IMR-90 (cell line): ENCODE results near the gene SKIL. TPM values are rescaled to one million over a fixed set of nuclear protein-coding genes. Genes with fewer than 3 reads are reported as not detected.

Experiments
- ATAC-seq: fragments of 200-7000 bp; cut with Tn5 transposase; 2 replicates; pipeline ENCODE4 v1.9.1; 2020; ENCODE audit warnings: low read depth, mild to moderate bottlenecking, moderate library complexity
- BruUV-seq: library from RNA; stranded (reverse); fragments of 400-500 nt; replicated peaks from 2 replicates; lab custom pipeline; 2021; lab: Mats Ljungman, UMichigan
- CTCF ChIA-PET: fragments of 300-600 bp; formaldehyde crosslinking; extraction: SDS; loops from one replicate; lab custom pipeline; 2021; ENCODE audit warnings: antibody characterized with exemption; lab: Yijun Ruan, JAX
- POLR2A ChIA-PET: fragments of 300-600 bp; sonication (Branson Sonifier 250); formaldehyde crosslinking; loops from one replicate; lab custom pipeline; 2022; ENCODE audit warnings: antibody characterized with exemption; ENCODE audit not compliant: unreplicated experiment; lab: Charles Lee
- DNase-seq: peaks from one replicate; pipeline ENCODE4 v3.0.0; 2013
- H2AFZ ChIP-seq: replicated peaks from 2 replicates; pipeline ENCODE3; 2013; ENCODE audit warnings: low read length, mild to moderate bottlenecking; ENCODE audit not compliant: poor library complexity
- H2AK5ac ChIP-seq: 2 replicates; pipeline ENCODE4 v1.6.1; 2013; ENCODE audit warnings: low read depth, low read length, inconsistent platforms
- H2AK9ac ChIP-seq: replicated peaks from 2 replicates; pipeline ENCODE3; 2013; ENCODE audit warnings: mild to moderate bottlenecking, low read depth, low read length, moderate library complexity; ENCODE audit not compliant: poor library complexity
- H2BK120ac ChIP-seq: 2 replicates; pipeline ENCODE4 v1.6.1; 2013; ENCODE audit warnings: low read depth, low read length, inconsistent platforms
- H2BK15ac ChIP-seq: 3 replicates; pipeline ENCODE4 v1.6.1; 2013; ENCODE audit warnings: low read depth, low read length, inconsistent platforms
- H2BK20ac ChIP-seq: 2 replicates; pipeline ENCODE4 v1.6.1; 2013; ENCODE audit warnings: low read depth, mild to moderate bottlenecking, inconsistent platforms, low read length, moderate library complexity
- H2BK5ac ChIP-seq: 2 replicates; pipeline ENCODE4 v1.6.1; 2013; ENCODE audit warnings: mild to moderate bottlenecking, low read depth, low read length, inconsistent platforms; ENCODE audit not compliant: poor library complexity, severe bottlenecking
- H3K14ac ChIP-seq: replicated peaks from 2 replicates; pipeline ENCODE4 v1.6.1; 2013; ENCODE audit warnings: low read depth, low read length, inconsistent platforms
- H3K18ac ChIP-seq: 2 replicates; pipeline ENCODE4 v1.6.1; 2013; ENCODE audit warnings: low read depth, low read length, control low read depth
- H3K23ac ChIP-seq: 2 replicates; pipeline ENCODE4 v1.6.1; 2013; ENCODE audit warnings: low read depth, low read length, inconsistent platforms
- H3K27ac ChIP-seq: 2 replicates; pipeline ENCODE4 v1.5.1; 2013; ENCODE audit warnings: mild to moderate bottlenecking, control low read depth, low read length; ENCODE audit not compliant: insufficient read depth
- H3K27me3 ChIP-seq: 2 replicates; pipeline ENCODE4 v1.6.1; 2013; ENCODE audit warnings: low read length; ENCODE audit not compliant: control insufficient read depth, insufficient read depth
- H3K36me3 ChIP-seq: 2 replicates; pipeline ENCODE4 v1.6.1; 2013; ENCODE audit warnings: low read length, mixed read lengths; ENCODE audit not compliant: control insufficient read depth, insufficient read depth
- H3K4ac ChIP-seq: 2 replicates; pipeline ENCODE4 v1.6.1; 2013; ENCODE audit warnings: low read depth, low read length, inconsistent platforms
- H3K4me1 ChIP-seq: 2 replicates; pipeline ENCODE4 v1.6.1; 2013; ENCODE audit warnings: low read length, mixed read lengths; ENCODE audit not compliant: control insufficient read depth, insufficient read depth
- H3K4me2 ChIP-seq: 2 replicates; pipeline ENCODE4 v1.6.1; 2013; ENCODE audit warnings: low read depth, mild to moderate bottlenecking, control low read depth, low read length, moderate library complexity
- H3K4me3 ChIP-seq: 2 replicates; pipeline ENCODE4 v1.5.1; 2013; ENCODE audit warnings: low read depth, mild to moderate bottlenecking, control low read depth, low read length, moderate library complexity; ENCODE audit not compliant: insufficient read depth
- H3K56ac ChIP-seq: 2 replicates; pipeline ENCODE4 v1.6.1; 2013; ENCODE audit warnings: low read length, inconsistent platforms; ENCODE audit not compliant: insufficient read depth; ENCODE audit errors: extremely low read depth
- H3K79me1 ChIP-seq, 2 experiments: 2 replicates each; pipeline ENCODE4 v1.6.1; 2013; ENCODE audit warnings: low read length in 2 of 2, inconsistent platforms in 1 of 2, low read depth in 1 of 2
- H3K9ac ChIP-seq: 2 replicates; pipeline ENCODE4 v1.6.1; 2013; ENCODE audit warnings: low read depth, low read length, control low read depth
- H3K9me1 ChIP-seq: 2 replicates; pipeline ENCODE4 v1.6.1; 2013; ENCODE audit warnings: low read length, inconsistent platforms; ENCODE audit not compliant: insufficient read depth
- H3K9me3 ChIP-seq: 2 replicates; pipeline ENCODE4 v1.6.1; 2013; ENCODE audit warnings: low read length; ENCODE audit not compliant: control insufficient read depth, insufficient read depth
- H4K20me1 ChIP-seq: 2 replicates; pipeline ENCODE4 v1.6.1; 2013; ENCODE audit warnings: low read length, inconsistent platforms; ENCODE audit not compliant: insufficient read depth
- H4K5ac ChIP-seq: 2 replicates; pipeline ENCODE4 v1.6.1; 2013; ENCODE audit warnings: mild to moderate bottlenecking, low read depth, low read length, control low read depth
- H4K8ac ChIP-seq, 2 experiments: 2 replicates each; pipeline ENCODE4 v1.6.1; 2013; ENCODE audit warnings: low read depth in 2 of 2, low read length in 2 of 2, control low read depth in 1 of 2, inconsistent platforms in 1 of 2
- H4K91ac ChIP-seq: 2 replicates; pipeline ENCODE4 v1.6.1; 2013; ENCODE audit warnings: low read depth, low read length, inconsistent platforms; ENCODE audit not compliant: insufficient read depth
- BHLHE40 ChIP-seq: fragments of 150-350 bp; IDR thresholded peaks from 2 replicates; pipeline ENCODE4 v1.6.1; 2016; ENCODE audit warnings: mild to moderate bottlenecking, low read depth, low read length
- CEBPB ChIP-seq: IDR thresholded peaks from 2 replicates; pipeline ENCODE4 v1.6.1; 2012; ENCODE audit warnings: low read depth, low read length, improper control_type of control experiment
- CTCF ChIP-seq: conservative IDR thresholded peaks from 2 replicates; pipeline ENCODE4 v1.5.1; 2012; ENCODE audit warnings: mild to moderate bottlenecking, low read depth, low read length, improper control_type of control experiment
- ELK1 ChIP-seq: fragments of 150-350 bp; IDR thresholded peaks from 2 replicates; pipeline ENCODE4 v1.6.1; 2016; ENCODE audit warnings: low read depth, mild to moderate bottlenecking, low read length, moderate library complexity, borderline replicate concordance
- FOS ChIP-seq: fragments of 150-350 bp; IDR thresholded peaks from 2 replicates; pipeline ENCODE4 v1.6.1; 2016; ENCODE audit warnings: low read depth, low read length
- MAFK ChIP-seq: IDR thresholded peaks from 2 replicates; pipeline ENCODE4 v1.6.1; 2012; ENCODE audit warnings: low read depth, low read length, improper control_type of control experiment
- MAZ ChIP-seq: IDR thresholded peaks from 2 replicates; pipeline ENCODE4 v1.6.1; 2012; ENCODE audit warnings: low read depth, mild to moderate bottlenecking, low read length, improper control_type of control experiment, moderate library complexity, borderline replicate concordance
- MXI1 ChIP-seq: IDR thresholded peaks from 2 replicates; pipeline ENCODE4 v1.6.1; 2012; ENCODE audit warnings: low read depth, mild to moderate bottlenecking, low read length, moderate library complexity, borderline replicate concordance
- NFE2L2 ChIP-seq: fragments of 150-350 bp; IDR thresholded peaks from 2 replicates; pipeline ENCODE4 v1.6.1; 2016; ENCODE audit warnings: low read depth, mild to moderate bottlenecking, low read length
- POLR2A ChIP-seq: IDR thresholded peaks from 2 replicates; pipeline ENCODE4 v1.6.1; 2012; ENCODE audit warnings: mild to moderate bottlenecking, low read depth, low read length
- RAD21 ChIP-seq: IDR thresholded peaks from 2 replicates; pipeline ENCODE4 v1.6.1; 2012; ENCODE audit warnings: low read length, improper control_type of control experiment
- RCOR1 ChIP-seq: IDR thresholded peaks from 2 replicates; pipeline ENCODE4 v1.6.1; 2012; ENCODE audit warnings: mild to moderate bottlenecking, low read length, improper control_type of control experiment; ENCODE audit not compliant: insufficient replicate concordance
- RFX5 ChIP-seq: IDR thresholded peaks from 2 replicates; pipeline ENCODE4 v1.8.0; 2012; ENCODE audit warnings: low read depth, mild to moderate bottlenecking, low read length, moderate library complexity
- SMC3 ChIP-seq: fragments of 150-350 bp; IDR thresholded peaks from 2 replicates; pipeline ENCODE4 v1.6.1; 2016; ENCODE audit warnings: low read depth, mild to moderate bottlenecking, antibody characterized with exemption, low read length, moderate library complexity
- USF2 ChIP-seq: fragments of 150-350 bp; IDR thresholded peaks from 2 replicates; pipeline ENCODE4 v1.6.1; 2017; ENCODE audit warnings: mild to moderate bottlenecking, antibody characterized with exemption, low read length, low read depth
- WGBS, 2 experiments: methylation state at CpG; one replicate each; pipeline versions ENCODE4 v1.1.5 to v1.1.7; 2013; ENCODE audit warnings: missing lambda C conversion rate in 2 of 2; ENCODE audit not compliant: insufficient read length in 1 of 2; ENCODE audit errors: extremely low coverage in 2 of 2; 5-methylcytosine and 5-hydroxymethylcytosine counted together
- dilution Hi-C: fragments of 300-500 bp; cut with HindIII; formaldehyde crosslinking; loops from one replicate; pipeline ENCODE4 v1.14.3; 2018; ENCODE audit warnings: low sequenced_read_pairs; ENCODE audit not compliant: unreplicated experiment
- in situ Hi-C: fragments of 300-500 bp; cut with MboI; formaldehyde crosslinking; loops from 3 replicates; pipeline ENCODE4 v1.14.3; 2019; ENCODE audit warnings: low sequenced_read_pairs, inconsistent platforms, mixed read lengths
- intact Hi-C: fragments of 100-400 bp; cut with micrococcal nuclease; formaldehyde crosslinking; loops from 2 replicates; pipeline ENCODE4 v1.10.0; 2022
- polyA plus RNA-seq, 3 experiments: library from polyadenylated mRNA; depleted of rRNA; stranded (reverse); fragments of >200 nt; gene quantifications; 2 replicates each; pipeline ENCODE4 v1.2.3, GENCODE V29; 2012; ENCODE audit warnings: low replicate concordance in 1 of 3
- total RNA-seq: library from RNA; depleted of rRNA; stranded (reverse); fragments of >200 nt; gene quantifications from 2 replicates; pipeline ENCODE4 v1.2.3, GENCODE V29; 2012

The SKIL gene
- total and polyA plus RNA-seq, 2 of the 4 experiments (the other 2 are of a cell fraction): 9.2 to 55.9 TPM

- no peak overlapping the region for H2BK120ac ChIP-seq
- BruUV-seq: no TSS peak
- H2AFZ ChIP-seq: no peak overlapping the region
- H3K23ac ChIP-seq: no peak overlapping the region
- no peak overlapping the region for H2BK20ac ChIP-seq
- WGBS, 2 experiments: no CpG with 5 or more reads among the region's 1 CpG
- dilution Hi-C loops: no loop called here
- no peak overlapping the region for H3K4me2 ChIP-seq
- H2BK15ac ChIP-seq: no peak overlapping the region
- H4K20me1 ChIP-seq: no peaks in the 10 kb centered on the region
- no peak for TF ChIP-seq ELK1
- TF ChIP-seq BHLHE40: no peak
- TF ChIP-seq MAFK: no peak
- TF ChIP-seq RFX5: no peak
- TF ChIP-seq CEBPB: no peak
- TF ChIP-seq POLR2A: no peak
- TF ChIP-seq RAD21: no peak
- no peak for TF ChIP-seq RCOR1
- TF ChIP-seq FOS: no peak
- TF ChIP-seq CTCF: no peak
- TF ChIP-seq SMC3: no peak
- TF ChIP-seq MAZ: no peak
- TF ChIP-seq NFE2L2: no peak
- TF ChIP-seq MXI1: no peak
- TF ChIP-seq USF2: no peak
- intact Hi-C loops: no loop called here
- in situ Hi-C loops: no loop called here
- H4K8ac ChIP-seq: no peak overlapping the region
- no peaks in the 10 kb centered on the region for H3K27me3 ChIP-seq
- H3K18ac ChIP-seq: no peak overlapping the region
- H3K9me1 ChIP-seq: no peaks in the 10 kb centered on the region
- ChIA-PET CTCF (no interaction called here), POLR2A (interaction anchor here (0.6 kb wide), 1 partner anchor 19 kb away, joined by 3 read pairs; the partner anchor contains the start of gene SKIL)
- H3K79me1 ChIP-seq: no peaks in the 10 kb centered on the region
- no peaks in the 10 kb centered on the region for H3K4me1 ChIP-seq
- no peak overlapping the region for H3K4me3 ChIP-seq
- no peak overlapping the region for H2AK9ac ChIP-seq
- H3K27ac ChIP-seq: no peak overlapping the region
- H3K9ac ChIP-seq: no peak overlapping the region
- no peak overlapping the region for H2AK5ac ChIP-seq
- no peak overlapping the region for H3K14ac ChIP-seq
- no peak overlapping the region for H3K4ac ChIP-seq
- peaks cover 3% of the 10 kb centered on the region for H3K9me3 ChIP-seq
- no peak overlapping the region for H2BK5ac ChIP-seq
- no peak overlapping the region for H4K91ac ChIP-seq
- H3K56ac ChIP-seq: no peak overlapping the region
- H4K5ac ChIP-seq: no peak overlapping the region
- no peak for DNase-seq
- H3K36me3 ChIP-seq: no peaks in the 10 kb centered on the region
- ATAC-seq: no peak
Observed at GRCh38 chr3:170338690-170339340, 18.7 kb upstream of the SKIL start.
